Psoas muscle (tissue), 8 donors: ENCODE measurements around the gene MELTF. TPM values are rescaled to one million over a fixed set of nuclear protein-coding genes. Genes with fewer than 3 reads are reported as not detected.
A peak's percentile ranks its signal among the peaks of the same experiment; 100 is the strongest.

ENCODE experiments used
- ATAC-seq, 4 donors: fragments of 200-7000 bp; cut with Tn5 transposase; one replicate each; pipeline ENCODE4 v1.9.1; 2020; ENCODE audit warnings: moderate library complexity in 3 of 4, mild to moderate bottlenecking in 2 of 4
- DNase-seq, 2 donors: peaks; one replicate each; pipeline ENCODE4 v3.0.0-alpha.2; 2020
- H3K27ac ChIP-seq: fragments of 200-600 bp; one replicate; pipeline ENCODE4 v1.8.0; 2022
- H3K27me3 ChIP-seq, 3 donors: fragments of 200-600 bp in 1 of 3; one replicate each; pipeline versions ENCODE4 v1.6.1 to v1.8.0; 2013 to 2022; ENCODE audit warnings: low read length in 2 of 3, mild to moderate bottlenecking in 2 of 3, moderate library complexity in 1 of 3; ENCODE audit not compliant: insufficient read depth in 3 of 3
- H3K36me3 ChIP-seq, 2 donors: fragments of 200-600 bp in 1 of 2; one replicate each; pipeline versions ENCODE4 v1.6.1 to v1.8.0; 2013 to 2022; ENCODE audit warnings: low read depth in 1 of 2, mild to moderate bottlenecking in 1 of 2, moderate library complexity in 1 of 2; ENCODE audit not compliant: insufficient read depth in 1 of 2
- H3K4me1 ChIP-seq: fragments of 200-600 bp; one replicate; pipeline ENCODE4 v1.8.0; 2022
- H3K4me3 ChIP-seq: fragments of 200-600 bp; one replicate; pipeline ENCODE4 v1.8.0; 2022; ENCODE audit warnings: mild to moderate bottlenecking
- H3K9me3 ChIP-seq: fragments of 200-600 bp; one replicate; pipeline ENCODE4 v1.8.0; 2022
- WGBS, 3 donors: extraction: QIAGEN DNeasy Blood & Tissue Kit; methylation state at CpG; one replicate each; pipeline versions ENCODE4 v1.1.6 to v1.1.7; 2013; 5-methylcytosine and 5-hydroxymethylcytosine counted together
- intact Hi-C, 2 donors: fragments of 100-400 bp; cut with DNase I; formaldehyde crosslinking; loops; one replicate each; pipeline versions ENCODE4 v1.11.0 to v1.14.2; 2022
- polyA plus RNA-seq, 3 donors: library from polyadenylated mRNA; stranded (reverse); fragments of 200-250 nt; gene quantifications; one replicate each; pipeline ENCODE4 v1.2.3, GENCODE V29; 2013
- total RNA-seq, 4 donors: library from RNA; stranded (reverse); fragmentation: NEBNext Ultra II Directional in 2 of 4; extraction: Animal tissue kit (Norgen Biotek cat#: 25700) in 2 of 4; gene quantifications; one replicate each; pipeline versions ENCODE4 v1.2.1 to v1.2.4, GENCODE V29; 2021 to 2023
- TF ChIP-seq, protein P1 (sequence below): fragments of 200-600 bp; IDR thresholded peaks from one replicate; pipeline ENCODE4 v1.8.0; 2022; ENCODE audit warnings: antibody characterized with exemption
- donor health status: healthy with polysubstance abuse.
- donor health status: DM: no; HTN: no; CAD: no; lungs with moderate emphysema.
- donor health status: Bipolar disorder and iron deficiency.
- donor health status: healthy.
- donor health status: DM: yes; HTN: yes; CAD: no.
- donor health status: DM: no; HTN: no; CAD: no.
- donor health status: DM: no; HTN: no; CAD: no.
- donor health status: DM: yes; HTN: yes; CAD: no.

MELTF gene
- total and polyA plus RNA-seq, 7 donors, result 0.23 to 0.97 (median 0.55) TPM

- no peak for ATAC-seq
- DNase-seq, result no peak
- TF ChIP-seq, protein P1, sequence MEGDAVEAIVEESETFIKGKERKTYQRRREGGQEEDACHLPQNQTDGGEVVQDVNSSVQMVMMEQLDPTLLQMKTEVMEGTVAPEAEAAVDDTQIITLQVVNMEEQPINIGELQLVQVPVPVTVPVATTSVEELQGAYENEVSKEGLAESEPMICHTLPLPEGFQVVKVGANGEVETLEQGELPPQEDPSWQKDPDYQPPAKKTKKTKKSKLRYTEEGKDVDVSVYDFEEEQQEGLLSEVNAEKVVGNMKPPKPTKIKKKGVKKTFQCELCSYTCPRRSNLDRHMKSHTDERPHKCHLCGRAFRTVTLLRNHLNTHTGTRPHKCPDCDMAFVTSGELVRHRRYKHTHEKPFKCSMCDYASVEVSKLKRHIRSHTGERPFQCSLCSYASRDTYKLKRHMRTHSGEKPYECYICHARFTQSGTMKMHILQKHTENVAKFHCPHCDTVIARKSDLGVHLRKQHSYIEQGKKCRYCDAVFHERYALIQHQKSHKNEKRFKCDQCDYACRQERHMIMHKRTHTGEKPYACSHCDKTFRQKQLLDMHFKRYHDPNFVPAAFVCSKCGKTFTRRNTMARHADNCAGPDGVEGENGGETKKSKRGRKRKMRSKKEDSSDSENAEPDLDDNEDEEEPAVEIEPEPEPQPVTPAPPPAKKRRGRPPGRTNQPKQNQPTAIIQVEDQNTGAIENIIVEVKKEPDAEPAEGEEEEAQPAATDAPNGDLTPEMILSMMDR, result no peak
- Histone ChIP-seq H3K27ac (no peak overlapping the region), H3K36me3 (no peaks in the 10 kb centered on the region), H3K4me3 (no peak overlapping the region), H3K9me3 (no peaks in the 10 kb centered on the region), H3K4me1 (no peaks in the 10 kb centered on the region), H3K27me3 (no peaks in the 10 kb centered on the region)
- intact Hi-C loops, result no loop called here
- 86 to 93% (median 91%) methylated on average over 23 to 25 of the region's 25 CpGs for WGBS, 3 donors
These were observed 17.7 kb downstream of the MELTF start for GRCh38 chr3:197011780-197012539.

GRCh38 chr3:197010556-197011351 is 18.9 kb downstream of the MELTF start:
- 67 to 75% (median 67%) methylated on average over 27 to 30 of the region's 30 CpGs for WGBS, 3 donors

GRCh38 chr3:197009532-197010019 is 20.0 kb downstream of the MELTF start:
- H3K4me1 ChIP-seq, result no peaks in the 10 kb centered on the region
- no peaks in the 10 kb centered on the region for H3K9me3 ChIP-seq
- no peak for ATAC-seq
- H3K36me3 ChIP-seq, result no peaks in the 10 kb centered on the region
- H3K4me3 ChIP-seq, result no peak overlapping the region
- intact Hi-C loops, result no loop called here
- TF ChIP-seq, protein P1, result no peak
- H3K27ac ChIP-seq, result no peak overlapping the region
- no peak for DNase-seq
- no peaks in the 10 kb centered on the region for H3K27me3 ChIP-seq
- 90 to 94% (median 93%) methylated on average over 20 of the region's 20 CpGs for WGBS, 3 donors

More at GRCh38 chr3:197010556-197011351, 18.9 kb downstream of the MELTF start:
- intact Hi-C loops, result no loop called here
- Histone ChIP-seq H3K9me3 (no peaks in the 10 kb centered on the region), H3K27me3 (no peaks in the 10 kb centered on the region), H3K4me1 (no peaks in the 10 kb centered on the region), H3K36me3 (no peaks in the 10 kb centered on the region), H3K27ac (no peak overlapping the region), H3K4me3 (no peak overlapping the region)
- ATAC-seq, result peak in 1 of 4 donors; percentile 12
- peak in 1 of 2 donors; percentile 40 for DNase-seq
- TF ChIP-seq, protein P1, result no peak

DNA sequence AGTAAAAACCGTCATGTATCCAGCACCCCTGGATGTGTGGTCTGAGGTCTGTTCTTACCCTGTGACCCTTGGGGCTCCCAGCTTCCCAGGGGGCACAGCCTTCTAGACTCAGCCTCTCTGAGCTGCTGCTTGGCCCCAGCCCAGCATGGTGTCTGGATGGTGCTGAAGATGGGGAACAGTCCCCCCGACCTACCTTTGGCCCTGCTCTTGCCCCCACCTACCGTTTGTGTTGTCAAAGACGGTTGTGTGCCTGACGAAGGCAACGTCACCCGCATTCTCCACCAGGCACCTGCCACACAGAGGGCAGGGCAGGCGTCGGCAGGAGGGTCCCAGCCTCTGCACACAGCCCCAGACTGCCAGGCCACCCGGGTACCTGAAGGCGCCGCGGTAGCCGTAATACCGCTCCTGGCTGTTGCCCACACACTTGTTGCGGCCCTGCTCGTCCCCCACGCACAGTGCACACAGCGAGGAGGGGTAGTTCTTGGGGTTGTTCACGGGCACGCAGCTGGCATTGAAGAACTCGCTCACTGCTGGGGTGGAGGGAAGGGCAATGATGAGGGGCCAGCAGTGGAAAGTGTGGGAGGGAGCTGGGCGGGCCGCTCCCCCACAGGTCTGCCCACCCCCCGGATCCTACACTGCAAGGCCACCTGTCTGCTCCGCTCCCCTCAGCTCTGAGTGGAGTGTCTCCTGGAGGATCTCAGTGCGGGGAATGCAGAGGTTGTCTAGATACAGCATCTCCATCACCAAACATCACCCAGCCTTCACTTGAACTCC is 21.0 kb downstream of the MELTF start:
- Histone ChIP-seq H3K27me3 (no peaks in the 10 kb centered on the region), H3K9me3 (no peaks in the 10 kb centered on the region), H3K4me1 (no peaks in the 10 kb centered on the region), H3K4me3 (no peak overlapping the region), H3K36me3 (no peaks in the 10 kb centered on the region), H3K27ac (no peak overlapping the region)
- 86 to 89% (median 88%) methylated on average over 26 to 27 of the region's 27 CpGs for WGBS, 3 donors
- ATAC-seq, result no peak
- intact Hi-C loops, result no loop called here
- peak in 1 of 2 donors; percentile 42 for DNase-seq
- TF ChIP-seq, protein P1, result no peak
